Fibroblast of skin of right quadriceps (primary cell): Measurements from ENCODE around the gene NDUFC1.
"Not testable (repeated sequence)": the region's sequence is repeated elsewhere in the genome, so short reads cannot be mapped to it uniquely, and the experiment has no call there.

Experiments used
- DNase-seq: peaks from one replicate; pipeline ENCODE4 v3.0.0-alpha.2; 2013

The NDUFC1 gene

GRCh38 chr4:139301821-139302611 lies at the start of gene NDUFC1:
Gene NDUFC1 (minus strand): TSS chr4:139302477. CDS start chr4:139295798, 6,679 bp downstream.
- peak; percentile 44 for DNase-seq

GRCh38 chr4:139337612-139338011 lies 35.3 kb upstream of the NDUFC1 start:
- DNase-seq = no peak

GRCh38 chr4:139333046-139333445 lies 30.8 kb upstream of the NDUFC1 start:
- no peak for DNase-seq

GRCh38 chr4:139331185-139331584 lies 28.9 kb upstream of the NDUFC1 start:
- peak; percentile 35 for DNase-seq

GRCh38 chr4:139330283-139330682 lies 28.0 kb upstream of the NDUFC1 start:
- DNase-seq = no peak

- no peak for DNase-seq
Observed at GRCh38 chr4:139329665-139330200, 27.5 kb upstream of the NDUFC1 start.

GRCh38 chr4:139324620-139325019 lies 22.3 kb upstream of the NDUFC1 start:
- no peak for DNase-seq

GRCh38 chr4:139322541-139322940 lies 20.3 kb upstream of the NDUFC1 start:
- not testable (repeated sequence) for DNase-seq

- DNase-seq = not testable (repeated sequence)
Observed at GRCh38 chr4:139322070-139322469, 19.8 kb upstream of the NDUFC1 start.

- no peak for DNase-seq
Observed at GRCh38 chr4:139319571-139319970, 17.3 kb upstream of the NDUFC1 start.

- no peak for DNase-seq
Observed at GRCh38 chr4:139317635-139318034, 15.4 kb upstream of the NDUFC1 start.

- no peak for DNase-seq
Observed at GRCh38 chr4:139316733-139317132, 14.5 kb upstream of the NDUFC1 start.

GRCh38 chr4:139315221-139315675 lies 13.0 kb upstream of the NDUFC1 start:
- no peak for DNase-seq

- DNase-seq = no peak
Observed at GRCh38 chr4:139314047-139314800, 11.9 kb upstream of the NDUFC1 start.

- DNase-seq = not testable (repeated sequence)
Observed at GRCh38 chr4:139313414-139313813, 11.1 kb upstream of the NDUFC1 start.

- no peak for DNase-seq
Observed at GRCh38 chr4:139312552-139313332, 10.5 kb upstream of the NDUFC1 start.

GRCh38 chr4:139311909-139312308 lies 9.6 kb upstream of the NDUFC1 start:
- DNase-seq = no peak

GRCh38 chr4:139304920-139305319 lies 2.6 kb upstream of the NDUFC1 start:
- DNase-seq = no peak

GRCh38 chr4:139301113-139301820 lies 1.0 kb downstream of the NDUFC1 start, which contains the start of gene NAA15:
Gene NAA15 (plus strand): TSS chr4:139301505. CDS start chr4:139301778, 273 bp downstream.
- peak; percentile 97 for DNase-seq

GRCh38 chr4:139300431-139301112 lies 1.7 kb downstream of the NDUFC1 start:
- DNase-seq = peak; percentile 54

GRCh38 chr4:139299536-139299935 lies 2.7 kb downstream of the NDUFC1 start:
- DNase-seq = peak; percentile 25
